ENCODE measurements around the gene ITGB2.

Gene ITGB2

DNA sequence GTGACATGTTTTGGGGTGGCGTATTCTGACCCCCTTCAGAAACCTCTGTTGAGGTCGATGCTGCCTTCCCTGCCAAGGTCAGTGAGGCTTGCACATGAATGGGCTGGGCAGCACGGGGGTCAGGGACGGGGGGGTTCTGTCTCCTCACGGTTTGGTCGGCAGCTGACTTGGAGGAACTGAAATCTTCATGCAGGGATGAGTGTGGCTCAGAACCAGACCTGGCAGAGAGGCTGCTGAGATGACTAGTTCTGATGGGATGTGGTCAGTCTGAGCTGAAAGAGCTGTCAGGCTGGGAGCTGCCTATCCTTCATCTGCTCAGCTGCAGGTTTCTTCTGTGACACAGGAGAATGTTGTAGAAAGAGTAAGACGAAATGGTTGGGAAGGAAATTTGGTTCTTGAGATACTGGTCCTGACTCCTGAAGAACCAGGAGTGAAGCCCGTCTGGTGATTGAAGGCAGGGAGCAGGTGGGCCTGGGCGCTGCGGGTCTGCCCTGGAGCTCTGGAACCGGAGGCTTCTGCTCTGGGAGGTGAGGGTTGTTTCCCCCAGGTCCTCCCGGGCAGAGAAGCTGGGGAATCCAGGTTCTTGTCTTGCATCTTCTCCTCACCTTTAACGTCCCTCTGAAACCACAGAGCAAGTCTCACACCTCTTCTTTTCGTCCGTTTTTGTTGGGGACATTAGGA, 22.4 kb upstream of the ITGB2 start:
- H3K4me1 ChIP-seq (ENCODE audit: insufficient read depth, low read length, poor library complexity, severe bottlenecking) = peaks cover 34% of the 10 kb centered on the region
- no peaks in the 10 kb centered on the region for H3K9me2 ChIP-seq (replicated peaks; ENCODE audit: low read depth, low read length)
- peak overlapping the region; percentile 99 for H3K4me3 ChIP-seq (ENCODE audit: low read length, poor library complexity, severe bottlenecking)
- H3F3A ChIP-seq (ENCODE audit: low read depth) = no peaks in the 10 kb centered on the region
- peaks cover 47% of the 10 kb centered on the region for H4K20me1 ChIP-seq (ENCODE audit: insufficient read depth, low read length, poor library complexity, severe bottlenecking)
- H3K9ac ChIP-seq (ENCODE audit: low read depth, low read length, poor library complexity, severe bottlenecking) = no peak overlapping the region
- H3K79me2 ChIP-seq (ENCODE audit: insufficient read depth, low read length) = peaks cover 92% of the 10 kb centered on the region
- peak overlapping the region; percentile 97 for H3K4me2 ChIP-seq (ENCODE audit: low read depth, low read length, poor library complexity, severe bottlenecking)
- peaks cover 9% of the 10 kb centered on the region; the same call in 1 of the 2 replicates for H3K36me3 ChIP-seq (ENCODE audit: insufficient read depth, low read length)
- TF ChIP-seq, protein P1, sequence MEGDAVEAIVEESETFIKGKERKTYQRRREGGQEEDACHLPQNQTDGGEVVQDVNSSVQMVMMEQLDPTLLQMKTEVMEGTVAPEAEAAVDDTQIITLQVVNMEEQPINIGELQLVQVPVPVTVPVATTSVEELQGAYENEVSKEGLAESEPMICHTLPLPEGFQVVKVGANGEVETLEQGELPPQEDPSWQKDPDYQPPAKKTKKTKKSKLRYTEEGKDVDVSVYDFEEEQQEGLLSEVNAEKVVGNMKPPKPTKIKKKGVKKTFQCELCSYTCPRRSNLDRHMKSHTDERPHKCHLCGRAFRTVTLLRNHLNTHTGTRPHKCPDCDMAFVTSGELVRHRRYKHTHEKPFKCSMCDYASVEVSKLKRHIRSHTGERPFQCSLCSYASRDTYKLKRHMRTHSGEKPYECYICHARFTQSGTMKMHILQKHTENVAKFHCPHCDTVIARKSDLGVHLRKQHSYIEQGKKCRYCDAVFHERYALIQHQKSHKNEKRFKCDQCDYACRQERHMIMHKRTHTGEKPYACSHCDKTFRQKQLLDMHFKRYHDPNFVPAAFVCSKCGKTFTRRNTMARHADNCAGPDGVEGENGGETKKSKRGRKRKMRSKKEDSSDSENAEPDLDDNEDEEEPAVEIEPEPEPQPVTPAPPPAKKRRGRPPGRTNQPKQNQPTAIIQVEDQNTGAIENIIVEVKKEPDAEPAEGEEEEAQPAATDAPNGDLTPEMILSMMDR (conservative IDR thresholded peaks at IDR 0.05; ENCODE audit: low read length) = no peak
- no peak for TF ChIP-seq EZH2phosphoT487 (IDR thresholded peaks at IDR 0.05; ENCODE audit: borderline replicate concordance)
- H2AFZ ChIP-seq (ENCODE audit: low read length) = no peak overlapping the region
- no peaks in the 10 kb centered on the region for H3K9me3 ChIP-seq (ENCODE audit: insufficient read depth, low read depth, low read length)
- no peaks in the 10 kb centered on the region for H3K27me3 ChIP-seq (ENCODE audit: insufficient read depth, low read length, poor library complexity, severe bottlenecking)

DNA sequence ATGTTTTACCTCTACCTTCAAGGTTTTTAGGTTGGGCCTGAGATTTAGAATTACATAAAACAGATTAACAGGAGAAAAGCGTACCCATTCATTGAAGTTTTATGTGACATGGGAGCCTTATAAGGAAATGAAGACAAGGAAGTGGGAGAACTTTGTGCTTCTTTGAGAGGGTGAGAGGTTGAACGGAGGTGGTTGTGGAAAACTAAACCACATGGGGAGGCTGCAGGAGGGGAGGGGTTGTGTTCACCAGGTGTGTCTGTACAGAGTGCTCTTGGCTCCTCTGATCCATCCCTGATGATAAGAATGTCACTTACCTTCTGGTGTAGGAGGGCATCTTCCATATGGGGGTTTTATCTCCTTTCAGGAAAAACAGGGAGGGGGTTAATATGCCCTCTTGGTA, 21.9 kb upstream of the ITGB2 start:
- H4K20me1 ChIP-seq (ENCODE audit: insufficient read depth, low read length, poor library complexity, severe bottlenecking) = peaks cover 45% of the 10 kb centered on the region
- no peaks in the 10 kb centered on the region for H3K9me2 ChIP-seq (replicated peaks; ENCODE audit: low read depth, low read length)
- no peak for TF ChIP-seq EZH2phosphoT487 (IDR thresholded peaks at IDR 0.05; ENCODE audit: borderline replicate concordance)
- TF ChIP-seq, protein P1 (conservative IDR thresholded peaks at IDR 0.05; ENCODE audit: low read length) = no peak
- H3K9me3 ChIP-seq (ENCODE audit: insufficient read depth, low read depth, low read length) = no peaks in the 10 kb centered on the region
- no peaks in the 10 kb centered on the region for H3K27me3 ChIP-seq (ENCODE audit: insufficient read depth, low read length, poor library complexity, severe bottlenecking)
- peaks cover 87% of the 10 kb centered on the region for H3K79me2 ChIP-seq (ENCODE audit: insufficient read depth, low read length)
- peaks cover 34% of the 10 kb centered on the region for H3K4me1 ChIP-seq (ENCODE audit: insufficient read depth, low read length, poor library complexity, severe bottlenecking)
- peaks cover 9% of the 10 kb centered on the region; the same call in 1 of the 2 replicates for H3K36me3 ChIP-seq (ENCODE audit: insufficient read depth, low read length)
- H2AFZ ChIP-seq (ENCODE audit: low read length) = no peak overlapping the region
- H3F3A ChIP-seq (ENCODE audit: low read depth) = no peaks in the 10 kb centered on the region
- peak overlapping the region; percentile 92 for H3K9ac ChIP-seq (ENCODE audit: low read depth, low read length, poor library complexity, severe bottlenecking)
- peak overlapping the region; percentile 99 for H3K4me3 ChIP-seq (ENCODE audit: low read length, poor library complexity, severe bottlenecking)
- peak overlapping the region; percentile 97 for H3K4me2 ChIP-seq (ENCODE audit: low read depth, low read length, poor library complexity, severe bottlenecking)

DNA sequence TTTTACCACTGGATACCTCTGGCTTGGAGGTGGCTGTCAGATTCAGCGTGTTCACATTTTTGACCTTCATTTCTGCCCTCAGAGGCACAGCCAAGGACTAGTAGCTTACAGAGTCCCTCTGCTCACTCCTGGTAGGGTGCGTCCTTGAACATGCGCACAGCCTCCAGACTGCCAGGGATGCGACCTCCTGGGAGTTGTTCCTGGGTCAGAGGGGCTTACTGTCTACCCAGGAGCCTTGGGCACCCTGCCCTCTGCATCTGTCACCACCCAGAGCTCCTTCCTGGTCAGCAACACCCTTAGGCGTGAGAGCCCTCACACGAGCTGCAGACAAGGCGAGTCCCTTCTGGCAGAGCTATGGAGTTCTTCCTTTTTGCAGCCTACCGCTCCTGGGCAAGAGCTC, 20.9 kb upstream of the ITGB2 start:
- peaks cover 6% of the 10 kb centered on the region; the same call in 1 of the 2 replicates for H3K36me3 ChIP-seq (ENCODE audit: insufficient read depth, low read length)
- H3K4me1 ChIP-seq (ENCODE audit: insufficient read depth, low read length, poor library complexity, severe bottlenecking) = peaks cover 34% of the 10 kb centered on the region
- peaks cover 38% of the 10 kb centered on the region for H4K20me1 ChIP-seq (ENCODE audit: insufficient read depth, low read length, poor library complexity, severe bottlenecking)
- H3K9ac ChIP-seq (ENCODE audit: low read depth, low read length, poor library complexity, severe bottlenecking) = peak overlapping the region; percentile 92
- peak overlapping the region; percentile 99 for H3K4me3 ChIP-seq (ENCODE audit: low read length, poor library complexity, severe bottlenecking)
- no peaks in the 10 kb centered on the region for H3K9me2 ChIP-seq (replicated peaks; ENCODE audit: low read depth, low read length)
- TF ChIP-seq, protein P1 (conservative IDR thresholded peaks at IDR 0.05; ENCODE audit: low read length) = no peak
- no peak for TF ChIP-seq EZH2phosphoT487 (IDR thresholded peaks at IDR 0.05; ENCODE audit: borderline replicate concordance)
- no peaks in the 10 kb centered on the region for H3K27me3 ChIP-seq (ENCODE audit: insufficient read depth, low read length, poor library complexity, severe bottlenecking)
- H2AFZ ChIP-seq (ENCODE audit: low read length) = no peak overlapping the region
- no peaks in the 10 kb centered on the region for H3K9me3 ChIP-seq (ENCODE audit: insufficient read depth, low read depth, low read length)
- no peaks in the 10 kb centered on the region for H3F3A ChIP-seq (ENCODE audit: low read depth)
- H3K79me2 ChIP-seq (ENCODE audit: insufficient read depth, low read length) = peaks cover 77% of the 10 kb centered on the region
- H3K4me2 ChIP-seq (ENCODE audit: low read depth, low read length, poor library complexity, severe bottlenecking) = peak overlapping the region; percentile 97

All from Loucy (cell line).